ENCODE data around the gene SYT14. TPM values are rescaled to one million over a fixed set of nuclear protein-coding genes. Genes with fewer than 3 reads are reported as not detected.
"Not testable (repeated sequence)": the region's sequence is repeated elsewhere in the genome, so short reads cannot be mapped to it uniquely, and the experiment has no call there.

Gene SYT14
- total and polyA plus RNA-seq, 11 donors, result not detected

DNA sequence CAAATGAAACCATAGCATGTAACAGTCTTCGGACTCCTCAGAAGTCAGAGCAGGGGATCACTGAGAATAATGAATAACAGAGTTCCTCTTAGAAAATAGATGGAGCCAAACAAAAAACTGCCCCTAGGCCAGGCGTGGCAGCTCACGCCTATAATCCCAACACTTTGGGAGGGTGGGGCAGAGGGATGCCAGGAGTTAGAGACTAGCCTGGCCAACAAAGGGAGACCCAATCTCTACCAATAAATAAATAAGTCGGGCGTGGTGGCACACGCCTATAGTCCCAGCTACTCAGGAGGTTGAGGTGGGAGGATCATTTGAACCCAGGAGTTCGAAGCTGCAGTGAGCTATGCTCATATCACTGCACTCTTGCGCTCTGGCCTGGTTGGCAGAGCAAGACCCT, 236.1 kb downstream of the SYT14 start:
- Histone ChIP-seq H3K4me3 (no peak overlapping the region), H3K9me3 (no peaks in the 10 kb centered on the region), H3K36me3 (no peaks in the 10 kb centered on the region), H3K27me3 (peaks cover 0 to 15% (median 0%) of the 10 kb centered on the region in 9 donors), H3K27ac (no peak overlapping the region), H3K4me1 (no peaks in the 10 kb centered on the region)
- ATAC-seq (no peak), DNase-seq (no peak)
- TF ChIP-seq POLR2A (IDR thresholded peaks at IDR 0.05), result no peak
- TF ChIP-seq CTCF (IDR thresholded peaks at IDR 0.05), result no peak
- 87 to 91% (median 90%) methylated on average over 8 of the region's 8 CpGs for WGBS, 4 donors
- intact Hi-C loops (cut with DNase I), result no loop called here

DNA sequence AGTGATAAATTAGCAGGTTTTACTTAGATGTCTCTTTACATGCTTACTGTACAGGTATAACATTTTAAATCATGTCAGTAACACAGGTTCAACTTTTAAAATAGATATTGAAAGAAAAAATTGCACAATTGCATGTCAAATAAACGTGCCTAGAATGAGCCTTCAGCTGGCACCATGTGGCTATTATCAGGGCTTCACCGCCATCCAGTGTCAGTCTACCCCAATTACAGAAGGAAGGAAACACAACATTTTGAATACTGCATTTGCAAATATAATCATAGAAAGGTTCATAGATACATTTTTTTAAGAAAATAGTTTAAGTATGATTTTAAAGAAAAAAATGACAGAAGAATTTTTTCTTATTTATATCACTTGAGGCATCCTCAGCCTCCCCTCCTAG, 247.0 kb downstream of the SYT14 start:
- Histone ChIP-seq H3K9me3 (no peaks in the 10 kb centered on the region), H3K4me1 (no peaks in the 10 kb centered on the region), H3K27me3 (no peaks in the 10 kb centered on the region), H3K36me3 (no peaks in the 10 kb centered on the region), H3K4me3 (no peak overlapping the region), H3K27ac (no peak overlapping the region)
- intact Hi-C loops (cut with DNase I), result no loop called here
- WGBS, 4 donors, result 55 to 66% (median 62%) methylated on average over 2 of the region's 2 CpGs
- no peak for ATAC-seq
- TF ChIP-seq POLR2A (IDR thresholded peaks at IDR 0.05) (no peak), CTCF (IDR thresholded peaks at IDR 0.05) (no peak)
- no peak for DNase-seq

DNA sequence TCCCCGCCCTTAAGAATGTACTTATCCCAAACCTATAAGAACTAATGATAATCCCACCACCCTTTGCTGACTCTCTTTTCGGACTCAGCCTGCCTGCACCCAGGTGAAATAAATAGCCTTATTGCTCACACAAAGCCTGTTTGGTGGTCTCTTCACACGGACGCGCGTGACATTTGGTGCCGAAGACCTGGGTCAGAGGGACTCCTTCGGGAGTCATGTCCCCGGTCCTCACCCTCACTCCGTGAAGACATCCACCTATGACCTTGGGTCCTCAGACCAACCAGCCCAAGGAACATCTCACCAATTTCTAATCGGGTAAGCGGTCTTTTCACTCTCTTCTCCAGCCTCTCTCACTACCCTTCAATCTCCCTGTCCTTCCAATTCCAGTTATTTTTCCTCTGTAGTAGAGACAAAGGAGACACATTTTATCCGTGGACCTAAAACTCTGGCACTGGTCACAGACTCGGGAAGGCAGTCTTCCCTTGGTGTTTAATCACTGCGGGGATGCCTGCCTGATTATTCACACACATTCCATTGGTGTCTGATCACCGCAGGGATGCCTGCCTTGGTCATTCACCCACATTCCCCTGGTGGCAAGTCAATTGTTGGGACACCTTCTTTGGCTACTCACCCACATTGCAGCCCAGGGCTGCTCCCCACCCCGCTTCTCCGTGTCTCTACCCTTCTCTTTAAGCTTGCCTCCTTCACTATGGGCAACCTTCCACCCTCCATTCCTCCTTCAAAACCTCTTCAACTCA, 250.0 kb downstream of the SYT14 start:
- H3K4me3 ChIP-seq; intact Hi-C loops (cut with DNase I); H3K4me1 ChIP-seq; H3K9me3 ChIP-seq; H3K27ac ChIP-seq; ATAC-seq; H3K27me3 ChIP-seq; H3K36me3 ChIP-seq; DNase-seq: not testable (repeated sequence)
- 87 to 91% (median 89%) methylated on average over 18 of the region's 18 CpGs for WGBS, 4 donors

- Histone ChIP-seq H3K27ac (no peak overlapping the region), H3K4me3 (no peak overlapping the region), H3K4me1 (no peaks in the 10 kb centered on the region), H3K9me3 (no peaks in the 10 kb centered on the region), H3K36me3 (no peaks in the 10 kb centered on the region), H3K27me3 (no peaks in the 10 kb centered on the region)
- TF ChIP-seq POLR2A (IDR thresholded peaks at IDR 0.05) (no peak), CTCF (IDR thresholded peaks at IDR 0.05) (no peak)
- WGBS, 4 donors, result 78 to 91% (median 89%) methylated on average over 7 of the region's 7 CpGs
- ATAC-seq (no peak), DNase-seq (no peak)
- intact Hi-C loops (cut with DNase I), result no loop called here
These were observed 251.4 kb downstream of the SYT14 start for GRCh38 chr1:210189426-210189825.

All from heart left ventricle (tissue), 16 donors.